GM12891 (cell line): Measurements from ENCODE around the gene POU2F1.

Experiments used
- PAX5 ChIP-seq: IDR thresholded peaks from 2 replicates; pipeline ENCODE4 v1.6.1; 2011; ENCODE audit warnings: low read length, moderate library complexity, mild to moderate bottlenecking; ENCODE audit not compliant: insufficient read depth, severe bottlenecking
- POLR2A ChIP-seq: IDR thresholded peaks from 2 replicates; pipeline ENCODE4 v1.6.1; 2011; ENCODE audit warnings: low read depth, low read length, control low read depth
- POLR2AphosphoS5 ChIP-seq: IDR thresholded peaks from 2 replicates; pipeline ENCODE4 v1.6.1; 2011; ENCODE audit warnings: low read depth, low read length, control low read depth
- POU2F2 ChIP-seq: IDR thresholded peaks from 2 replicates; pipeline ENCODE4 v1.6.1; 2011; ENCODE audit warnings: low read depth, mild to moderate bottlenecking, control low read depth, low read length, moderate library complexity
- SPI1 ChIP-seq: IDR thresholded peaks from 2 replicates; pipeline ENCODE4 v1.6.1; 2011; ENCODE audit warnings: low read depth, low read length, control low read depth
- TAF1 ChIP-seq: IDR thresholded peaks from 2 replicates; pipeline ENCODE4 v1.6.1; 2011; ENCODE audit warnings: low read depth, low read length, control low read depth

DNA sequence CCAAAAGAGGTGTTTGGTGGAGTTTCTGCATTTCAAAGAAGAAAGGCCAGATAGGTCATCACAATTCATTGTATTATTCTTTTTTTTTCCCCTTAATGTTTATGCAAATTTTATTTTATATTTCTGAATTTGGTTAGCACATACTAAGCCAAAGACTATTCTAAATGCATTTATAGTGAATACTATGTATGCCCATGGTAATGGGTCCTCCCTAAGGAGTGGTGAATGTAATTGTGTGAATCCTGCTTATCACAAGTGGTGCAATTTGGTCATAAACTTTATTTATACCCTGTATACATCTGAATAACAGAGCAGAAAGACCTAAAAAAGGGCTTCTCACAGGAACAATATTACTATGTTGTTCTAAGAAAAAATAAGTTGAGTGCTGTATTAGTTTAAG lies 198.6 kb downstream of the POU2F1 start:
- TF ChIP-seq TAF1 (no peak), POLR2A (no peak), POLR2AphosphoS5 (no peak), POU2F2 (no peak), SPI1 (no peak), PAX5 (no peak)
